Measurements from ENCODE around the gene PTBP3. TPM values are rescaled to one million over a fixed set of nuclear protein-coding genes. Genes with fewer than 3 reads are reported as not detected.
A peak's percentile ranks its signal among the peaks of the same experiment; 100 is the strongest.

The PTBP3 gene
- total RNA-seq, 1 donor from 2014 or later = 12.7 TPM

DNA sequence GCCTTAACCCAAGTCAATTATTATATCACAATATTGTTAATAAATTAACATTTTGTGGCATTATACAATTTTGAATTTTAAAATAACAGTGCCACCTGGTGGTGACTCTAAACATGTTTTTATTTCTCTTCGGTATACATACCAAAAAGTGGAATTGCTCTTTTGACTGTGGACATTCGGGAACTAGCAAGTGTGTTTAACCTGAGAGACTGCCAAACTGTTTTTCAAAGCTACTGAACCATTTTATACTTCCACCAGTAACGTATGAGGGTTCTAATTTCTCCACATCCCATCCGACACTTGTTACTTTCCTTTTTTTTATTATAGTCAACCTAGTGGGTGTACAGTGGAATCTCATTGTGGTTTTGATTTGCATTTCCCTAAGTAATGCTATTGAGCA, 28.2 kb upstream of the PTBP3 start:
- TF ChIP-seq CTCF (IDR thresholded peaks at IDR 0.05; ENCODE audit: borderline replicate concordance) = peak; percentile 67
- Histone ChIP-seq H3K27me3 (ENCODE audit: low read depth) (no peaks in the 10 kb centered on the region), H3K4me1 (no peaks in the 10 kb centered on the region), H3K9me3 (replicated peaks) (no peaks in the 10 kb centered on the region), H3K36me3 (no peaks in the 10 kb centered on the region), H3K27ac (replicated peaks) (no peak overlapping the region), H3K4me3 (no peak overlapping the region)
- DNase-seq = no peak
- intact Hi-C loops (cut with micrococcal nuclease) = loop anchor here (5.0 kb wide), 2 partner anchors 274 to 604 kb away; no protein-coding TSS in a partner anchor

GRCh38 chr9:112360047-112360804, 26.8 kb upstream of the PTBP3 start:
- no peaks in the 10 kb centered on the region for H3K27me3 ChIP-seq (ENCODE audit: low read depth)
- H3K9me3 ChIP-seq (replicated peaks) = no peaks in the 10 kb centered on the region
- no peaks in the 10 kb centered on the region for H3K4me1 ChIP-seq
- DNase-seq = no peak
- TF ChIP-seq CTCF (IDR thresholded peaks at IDR 0.05; ENCODE audit: borderline replicate concordance) = no peak
- H3K36me3 ChIP-seq = no peaks in the 10 kb centered on the region
- no peak overlapping the region for H3K4me3 ChIP-seq
- no peak overlapping the region for H3K27ac ChIP-seq (replicated peaks)
- intact Hi-C loops (cut with micrococcal nuclease) = loop anchor here (5.0 kb wide), 2 partner anchors 273 to 603 kb away; no protein-coding TSS in a partner anchor

GRCh38 chr9:112355427-112355897, 22.0 kb upstream of the PTBP3 start:
- DNase-seq = no peak
- intact Hi-C loops (cut with micrococcal nuclease) = no loop called here
- Histone ChIP-seq H3K27ac (replicated peaks) (no peak overlapping the region), H3K36me3 (no peaks in the 10 kb centered on the region), H3K27me3 (ENCODE audit: low read depth) (no peaks in the 10 kb centered on the region), H3K9me3 (replicated peaks) (no peaks in the 10 kb centered on the region), H3K4me1 (no peaks in the 10 kb centered on the region), H3K4me3 (no peak overlapping the region)
- TF ChIP-seq CTCF (IDR thresholded peaks at IDR 0.05; ENCODE audit: borderline replicate concordance) = no peak

GRCh38 chr9:112354081-112354743, 20.8 kb upstream of the PTBP3 start:
- intact Hi-C loops (cut with micrococcal nuclease) = no loop called here
- DNase-seq = no peak
- Histone ChIP-seq H3K27ac (replicated peaks) (no peak overlapping the region), H3K9me3 (replicated peaks) (no peaks in the 10 kb centered on the region), H3K4me3 (no peak overlapping the region), H3K36me3 (no peaks in the 10 kb centered on the region), H3K27me3 (ENCODE audit: low read depth) (no peaks in the 10 kb centered on the region), H3K4me1 (no peaks in the 10 kb centered on the region)
- TF ChIP-seq CTCF (IDR thresholded peaks at IDR 0.05; ENCODE audit: borderline replicate concordance) = no peak

GRCh38 chr9:112352209-112352608, 18.8 kb upstream of the PTBP3 start:
- Histone ChIP-seq H3K4me1 (peaks cover 12% of the 10 kb centered on the region), H3K27ac (replicated peaks) (no peak overlapping the region), H3K27me3 (ENCODE audit: low read depth) (no peaks in the 10 kb centered on the region), H3K9me3 (replicated peaks) (no peaks in the 10 kb centered on the region), H3K4me3 (no peak overlapping the region), H3K36me3 (no peaks in the 10 kb centered on the region)
- intact Hi-C loops (cut with micrococcal nuclease) = no loop called here
- DNase-seq = no peak
- no peak for TF ChIP-seq CTCF (IDR thresholded peaks at IDR 0.05; ENCODE audit: borderline replicate concordance)

Data from left ventricle myocardium inferior (tissue), 1 donor.